Gastrocnemius medialis (tissue), 4 donors: ENCODE data around the gene PSMD7.

Experiments
- CTCF ChIP-seq, 5 experiments: fragments of 450-650 bp in 3 of 5; fragments of 200-600 bp in 2 of 5; sonication (generic) in 2 of 5; IDR thresholded peaks in 4 of 5; conservative IDR thresholded peaks in 1 of 5; 1 replicate in 4 of 5; 2 replicates in 1 of 5; pipeline ENCODE4 v1.5.1; 2016 to 2019; ENCODE audit warnings: antibody characterized with exemption in 5 of 5, mild to moderate bottlenecking in 3 of 5, moderate library complexity in 3 of 5
- POLR2A ChIP-seq, 2 donors: fragments of 450-650 bp; IDR thresholded peaks; one replicate each; pipeline ENCODE4 v1.6.1; 2017; ENCODE audit warnings: antibody characterized with exemption in 2 of 2, mild to moderate bottlenecking in 2 of 2, moderate library complexity in 2 of 2

GRCh38 chr16:74249846-74250245 lies 46.8 kb upstream of the PSMD7 start:
- no peak for TF ChIP-seq CTCF (IDR thresholded peaks at IDR 0.05 in 4 of 5, conservative IDR thresholded peaks at IDR 0.05 in 1 of 5)
- no peak for TF ChIP-seq POLR2A (IDR thresholded peaks at IDR 0.05)
